H54 (cell line): ENCODE measurements around the gene DVL1.
"Not testable (repeated sequence)": the region's sequence is repeated elsewhere in the genome, so short reads cannot be mapped to it uniquely, and the experiment has no call there.

Experiments
- DNase-seq: peaks from one replicate; pipeline ENCODE4 v3.0.0; 2011; ENCODE audit warnings: low spot score, mixed read lengths; ENCODE audit not compliant: insufficient read length
- FAIRE-seq: peaks from 3 replicates; lab custom pipeline; 2011; peaks lifted over from hg19 to GRCh38; lab: Jason Lieb, UNC
- POLR2A ChIP-seq: IDR thresholded peaks from 2 replicates; pipeline ENCODE4 v1.6.1; 2011; ENCODE audit warnings: low read depth, mild to moderate bottlenecking, low read length

Gene DVL1

DNA sequence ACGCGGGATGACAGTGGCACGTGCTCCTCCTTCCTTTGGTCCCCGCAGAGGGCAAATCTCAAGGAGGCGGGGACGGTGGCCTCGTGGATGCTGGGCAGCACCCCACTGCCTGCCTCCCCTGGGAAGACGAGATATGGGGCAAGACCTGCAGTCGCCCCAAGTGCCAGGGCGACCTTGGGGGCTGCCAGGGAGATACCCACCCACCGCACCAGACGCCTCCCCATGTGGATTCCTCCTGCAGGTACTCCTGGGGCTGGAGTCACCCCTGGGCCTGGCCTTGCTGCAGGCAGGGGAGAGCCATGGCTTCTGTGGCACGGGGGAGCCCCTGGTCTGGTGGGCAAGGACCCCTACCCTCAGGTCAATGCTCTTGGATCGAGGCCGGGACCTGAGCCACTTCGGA is 31.6 kb upstream of the DVL1 start:
- TF ChIP-seq POLR2A = no peak
- DNase-seq = no peak
- FAIRE-seq = no peak

DNA sequence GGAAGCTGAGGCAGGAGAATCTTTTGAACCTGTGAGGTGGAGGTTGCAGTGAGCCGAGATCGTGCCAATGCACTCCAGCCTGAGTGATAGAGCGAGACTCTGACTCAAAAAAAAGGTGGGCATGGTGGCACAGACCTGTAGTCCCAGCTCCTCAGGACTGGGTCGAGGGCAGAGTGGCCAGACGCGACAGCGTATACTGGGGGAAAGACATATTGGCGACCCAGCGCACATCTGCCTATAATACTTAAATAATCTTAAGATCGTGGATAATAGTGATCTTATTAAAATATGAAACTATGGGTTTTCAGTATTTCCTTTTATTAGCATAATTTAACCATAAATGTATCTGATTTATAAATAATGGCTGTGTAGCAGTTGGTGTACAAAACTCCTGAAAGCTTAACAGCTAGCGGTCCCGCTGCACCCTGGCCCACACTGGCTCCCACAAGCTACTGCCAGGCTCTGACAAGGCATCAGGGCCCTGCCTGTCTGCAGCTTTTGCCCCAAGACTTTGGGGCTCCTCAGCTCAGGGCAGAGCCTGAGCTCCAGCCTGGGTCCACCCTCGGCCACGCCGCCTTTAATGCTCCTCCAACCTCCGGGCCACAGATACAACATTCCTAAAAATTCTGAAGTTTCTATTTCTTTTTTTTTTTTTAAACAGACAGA is 28.5 kb upstream of the DVL1 start:
- FAIRE-seq (no peak), DNase-seq (no peak)
- TF ChIP-seq POLR2A = no peak

DNA sequence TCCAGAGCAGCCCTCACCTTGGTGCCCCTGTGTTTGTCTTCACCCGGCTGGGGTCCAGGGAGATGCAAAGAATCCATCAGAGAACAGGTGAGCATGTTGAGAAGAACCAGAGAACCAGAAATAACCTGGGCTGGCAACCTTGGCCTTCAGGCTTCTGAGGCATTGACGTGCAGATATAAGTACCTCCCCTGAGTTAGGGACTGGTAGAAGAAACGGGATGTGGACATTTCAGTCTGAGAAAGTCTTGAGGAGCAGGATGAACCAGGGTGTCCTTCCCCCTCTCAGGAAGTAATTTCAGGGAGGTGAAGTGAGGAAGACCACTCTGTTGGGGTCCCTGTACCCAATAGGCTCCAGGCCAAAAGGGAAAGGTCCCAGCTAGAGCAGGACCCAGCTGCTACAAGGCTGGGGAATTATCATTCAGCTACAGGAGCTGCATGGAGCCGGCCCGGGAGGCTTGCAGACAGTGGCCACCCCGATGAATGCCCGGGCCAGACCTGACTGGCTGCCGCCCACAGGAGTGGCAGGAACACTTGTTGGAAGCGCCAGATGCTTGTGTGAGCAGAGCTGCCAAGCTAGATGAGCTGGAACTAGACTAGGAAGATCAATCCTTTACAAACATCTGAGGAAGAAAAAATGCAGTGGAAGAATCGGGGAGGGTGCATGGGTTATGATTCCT is 27.5 kb upstream of the DVL1 start:
- no peak for FAIRE-seq
- no peak for TF ChIP-seq POLR2A

DNA sequence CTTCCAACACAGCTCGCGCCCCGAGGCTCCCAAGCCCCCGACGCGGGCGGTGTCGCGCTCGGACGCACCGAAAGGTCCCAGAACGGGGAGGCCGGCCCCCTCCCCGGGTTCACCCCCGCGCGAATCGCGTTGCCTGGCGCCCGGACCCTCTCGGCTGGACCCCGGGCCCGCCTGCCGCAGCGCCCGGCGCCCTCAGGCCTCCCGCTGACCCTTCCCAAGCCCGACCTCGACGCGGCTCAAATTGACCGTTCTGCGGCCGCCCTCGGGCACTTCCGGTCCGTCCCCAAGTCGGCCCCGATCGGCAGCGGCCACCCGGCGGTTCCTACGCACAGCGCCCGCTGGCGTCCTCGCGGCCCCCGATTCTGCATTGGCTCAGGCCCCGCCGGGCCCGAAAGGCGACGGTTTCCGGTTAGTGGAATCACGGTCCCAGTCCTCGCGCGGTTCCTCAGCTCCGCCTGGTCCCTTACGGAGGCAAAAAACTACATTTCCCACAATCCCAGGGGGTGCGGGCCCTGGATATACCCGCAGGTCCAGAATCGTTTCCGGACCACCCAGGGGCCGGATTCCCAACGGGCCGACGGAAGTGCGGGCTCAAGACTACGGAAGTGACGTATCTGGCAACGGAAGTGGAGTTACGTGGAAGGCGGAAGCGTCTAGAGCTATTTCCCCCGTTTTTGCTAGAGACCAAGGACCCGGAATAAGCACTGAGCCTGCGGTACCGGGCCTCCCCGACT is 25.9 kb upstream of the DVL1 start, which contains the start of gene AURKAIP1:
Gene AURKAIP1 (minus strand): TSS at position 279 of the 734 bp plus-strand sequence. CDS start 451 bp downstream, outside the sequence.
- FAIRE-seq (peak; percentile 70), DNase-seq (peak; percentile 91)
- TF ChIP-seq POLR2A = peak; percentile 30; the same call in 1 of the 2 replicates

More for the DNA sequence above, 27.5 kb upstream of the DVL1 start:
- no peak for DNase-seq

DNA sequence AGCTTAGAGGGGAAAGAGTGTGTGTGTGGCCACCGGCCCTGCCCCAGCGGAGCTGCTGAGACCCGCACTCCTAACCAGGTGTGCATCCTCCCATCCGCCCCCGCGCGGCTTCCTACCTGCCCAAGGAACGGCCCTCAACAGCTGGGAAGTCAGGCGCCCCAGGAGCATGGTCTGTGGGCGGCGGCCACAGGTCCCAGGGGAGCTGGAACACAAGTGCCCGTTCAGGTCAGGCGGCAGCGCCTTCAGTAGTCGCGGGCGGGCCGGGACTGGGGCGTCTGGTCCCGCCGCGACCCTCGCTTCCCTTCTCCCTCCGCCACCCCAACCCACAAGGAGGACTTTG is 25.3 kb upstream of the DVL1 start:
- DNase-seq (no peak), FAIRE-seq (no peak)
- no peak for TF ChIP-seq POLR2A

DNA sequence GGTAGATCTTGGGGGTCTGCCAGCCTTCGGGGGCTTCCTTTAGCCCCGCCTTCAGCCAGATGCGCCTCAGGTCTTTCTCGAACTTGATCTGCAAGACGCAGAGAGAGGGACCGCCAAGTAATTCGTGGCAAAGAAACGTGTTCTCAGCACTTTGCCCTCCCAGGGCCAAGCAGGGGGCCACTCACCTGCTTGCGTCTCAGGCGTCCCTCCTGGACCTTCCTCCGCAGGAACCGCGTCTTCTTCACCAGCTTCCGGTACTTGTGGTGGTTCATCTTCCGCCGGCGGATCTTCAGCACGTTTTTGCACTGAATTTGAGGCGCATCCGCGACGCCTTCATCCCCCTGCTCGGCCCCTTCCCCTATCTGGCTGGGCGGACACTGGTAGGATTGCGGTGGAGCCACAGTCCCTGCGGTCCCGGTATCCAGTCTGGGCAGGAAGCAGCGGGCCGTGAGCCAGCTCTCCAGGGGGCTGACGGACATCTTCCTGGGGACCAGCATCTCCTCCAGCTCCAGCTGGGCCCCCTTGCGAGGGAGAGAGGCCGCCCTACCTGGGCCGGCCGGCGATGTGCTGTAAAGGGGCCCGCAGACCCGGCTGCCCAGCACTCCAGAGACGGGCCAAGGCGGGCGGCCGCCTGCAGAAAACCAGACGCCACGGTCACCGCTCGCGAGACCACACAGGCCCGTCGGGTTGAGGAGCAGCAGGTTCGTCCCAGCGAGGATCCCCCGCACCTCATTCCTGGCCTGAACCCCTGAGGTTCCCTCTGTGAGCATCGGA is 24.8 kb upstream of the DVL1 start:
- TF ChIP-seq POLR2A = no peak
- FAIRE-seq (no peak), DNase-seq (no peak)

DNA sequence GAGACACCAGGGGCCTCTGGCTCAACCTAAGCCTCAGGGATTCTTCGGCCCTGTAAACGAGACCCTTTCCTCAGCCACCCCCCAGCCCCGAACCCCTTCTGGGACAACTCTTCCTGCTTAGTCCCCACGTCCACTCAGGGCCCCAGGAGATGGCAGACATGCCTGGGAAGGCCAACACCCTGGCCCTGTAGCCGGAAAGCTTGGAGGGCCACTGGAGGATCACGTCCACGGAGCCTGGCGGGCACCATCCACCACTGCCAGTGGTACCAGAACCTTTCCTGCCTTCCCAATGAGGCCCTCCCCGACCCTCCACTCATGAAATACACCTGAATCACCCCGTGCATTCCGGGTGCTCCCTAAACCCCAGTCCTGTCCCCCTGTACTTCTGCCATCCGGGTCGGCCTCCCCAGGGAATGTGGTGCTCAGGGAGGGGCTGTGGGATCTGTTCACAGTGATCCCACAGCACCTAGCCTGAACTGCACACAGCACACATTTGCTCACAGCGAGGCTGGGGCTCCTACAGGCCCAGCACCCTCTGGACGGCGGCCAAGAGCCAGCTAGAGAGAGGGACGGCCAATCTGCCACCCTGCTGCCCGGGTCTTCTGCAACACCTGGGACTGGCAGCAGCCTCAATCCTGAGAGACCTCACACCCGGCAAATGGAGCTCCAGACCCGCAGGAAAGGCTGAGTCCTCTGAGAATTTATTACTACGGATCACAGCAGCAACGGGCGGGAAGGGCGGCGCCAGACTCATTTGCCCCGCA is 24.0 kb upstream of the DVL1 start:
- DNase-seq = no peak
- FAIRE-seq = no peak
- TF ChIP-seq POLR2A = no peak

DNA sequence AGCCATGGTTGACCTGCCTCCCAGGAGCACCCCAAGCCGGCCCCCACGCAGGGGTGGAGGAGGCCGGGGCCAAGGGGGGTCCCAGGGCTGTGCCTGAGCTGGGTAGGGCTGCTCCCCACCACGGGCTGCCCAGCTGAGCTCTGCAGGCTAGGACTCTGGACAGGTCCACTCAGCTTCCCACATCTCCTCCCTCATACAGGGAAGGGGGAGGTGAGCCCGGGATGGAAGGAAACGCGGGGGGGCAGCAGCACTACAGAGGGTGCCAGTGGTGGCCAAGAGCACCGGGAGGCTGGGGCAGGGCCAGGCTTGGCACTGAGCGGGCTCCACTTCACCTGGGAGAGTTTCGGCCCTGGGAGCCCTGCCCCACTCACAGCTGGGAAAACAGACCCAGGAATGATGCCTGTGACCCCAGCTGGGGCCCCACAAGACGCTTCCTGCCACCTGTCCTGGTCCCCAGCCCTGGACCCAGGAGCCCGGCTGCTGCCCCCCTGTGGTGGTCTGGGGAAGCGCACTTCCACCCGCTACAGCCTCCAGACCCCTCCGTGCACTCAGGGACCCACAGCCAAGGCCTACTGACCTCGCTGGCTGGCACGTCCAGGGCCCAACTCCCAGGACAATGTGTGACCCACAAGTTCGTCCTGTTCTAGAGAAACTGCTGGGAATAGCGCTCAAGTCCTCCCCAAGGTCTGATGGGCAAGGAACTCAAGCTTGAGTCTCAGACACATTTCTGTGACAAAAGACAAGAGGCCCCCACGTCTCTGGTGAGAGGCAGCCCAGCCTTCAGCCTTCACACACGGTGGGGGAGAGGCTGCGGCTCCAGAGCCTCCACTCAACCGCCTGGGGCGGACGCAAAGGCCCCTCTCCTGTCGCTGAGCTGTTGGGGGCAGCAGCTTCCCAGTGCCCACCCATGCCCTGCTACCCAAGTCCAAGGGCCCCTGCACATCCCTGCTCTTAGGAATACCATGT is 22.8 kb upstream of the DVL1 start:
- DNase-seq (no peak), FAIRE-seq (no peak)
- no peak for TF ChIP-seq POLR2A

DNA sequence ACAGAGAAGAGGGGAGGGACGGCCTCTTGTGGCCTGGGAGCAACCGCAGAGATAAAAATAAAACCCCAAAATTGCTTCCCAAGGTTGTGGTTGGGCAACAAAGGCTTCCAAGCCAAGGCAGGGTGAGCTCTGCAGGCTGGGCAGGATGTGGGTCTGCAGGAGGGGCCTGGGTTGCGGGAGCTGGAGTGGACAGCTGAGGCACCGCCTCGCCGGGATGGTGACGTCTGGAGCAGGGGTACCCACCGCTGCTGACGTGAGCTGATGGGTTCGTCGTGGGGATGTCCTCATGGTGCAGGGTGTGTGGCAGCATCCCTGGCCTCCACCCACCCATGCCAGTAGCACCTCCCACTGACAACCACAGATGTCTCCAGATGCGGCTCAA is 22.1 kb upstream of the DVL1 start:
- no peak for TF ChIP-seq POLR2A
- DNase-seq (no peak), FAIRE-seq (no peak)

DNA sequence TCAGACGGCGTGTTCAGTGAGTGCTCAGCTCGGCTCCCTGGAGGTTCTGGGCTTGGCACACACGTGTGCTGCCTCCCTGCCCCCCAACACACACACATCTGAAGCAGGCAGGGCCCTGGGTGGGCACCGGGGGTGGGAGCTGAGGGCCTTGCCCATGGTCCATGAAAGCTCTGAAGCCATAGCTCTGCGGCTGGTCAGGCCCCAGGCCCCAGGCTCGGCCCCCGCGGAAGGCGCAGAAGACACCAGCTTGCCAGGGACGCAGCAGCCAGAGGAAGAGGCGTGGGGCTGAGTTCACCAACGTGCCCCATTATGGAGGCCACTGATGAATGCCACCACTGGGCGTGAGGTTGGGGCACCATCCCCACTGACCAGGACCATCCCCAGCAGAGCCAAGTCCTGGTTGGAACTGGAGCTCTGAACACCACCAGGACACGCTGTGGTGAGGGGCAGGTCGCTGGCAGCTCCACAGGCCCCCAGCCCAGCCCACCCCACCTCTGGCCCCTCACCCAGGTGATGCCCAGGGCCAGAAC is 21.6 kb upstream of the DVL1 start:
- DNase-seq (no peak), FAIRE-seq (no peak)
- no peak for TF ChIP-seq POLR2A

DNA sequence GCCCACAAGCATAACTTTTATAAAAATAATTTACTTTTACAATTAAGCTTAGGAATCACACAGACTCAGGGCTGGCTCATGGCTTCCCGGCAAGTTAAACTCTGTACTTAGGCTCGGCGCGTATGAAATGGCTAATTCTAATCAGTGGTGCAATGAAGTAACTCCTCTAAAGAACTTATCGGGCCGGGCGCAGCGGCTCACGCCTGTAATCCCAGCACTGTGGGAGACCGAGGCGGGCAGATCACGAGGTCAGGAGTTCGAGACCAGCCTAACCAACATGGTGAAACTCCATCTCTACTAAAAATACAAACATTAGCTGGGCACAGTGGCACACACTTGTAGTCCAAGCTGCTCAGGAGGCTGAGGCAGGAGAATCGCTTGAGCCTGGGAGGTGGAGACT is 20.9 kb upstream of the DVL1 start:
- not testable (repeated sequence) for FAIRE-seq

DNA sequence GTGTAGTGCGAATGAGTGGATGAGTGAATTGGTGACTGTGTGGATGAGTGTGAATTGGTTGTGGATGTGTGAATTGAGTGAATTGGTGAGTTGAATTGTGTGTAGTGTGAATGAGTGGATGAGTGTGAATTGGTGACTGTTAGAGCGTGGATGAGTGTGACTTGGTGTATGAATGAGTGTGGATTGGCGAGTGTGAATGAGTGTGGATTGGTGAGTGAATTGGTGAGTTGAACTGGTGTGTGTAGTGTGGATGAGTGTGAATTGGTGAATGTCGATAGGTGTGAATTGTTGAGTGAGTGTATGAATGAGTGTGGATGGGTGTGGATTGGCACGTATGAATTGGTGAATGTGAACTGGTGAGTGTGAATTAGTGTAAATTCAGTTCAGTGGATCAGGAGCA is 18.1 kb upstream of the DVL1 start:
- FAIRE-seq (no peak), DNase-seq (no peak)
- no peak for TF ChIP-seq POLR2A

More for the DNA sequence above, 20.9 kb upstream of the DVL1 start:
- not testable (repeated sequence) for DNase-seq

DNA sequence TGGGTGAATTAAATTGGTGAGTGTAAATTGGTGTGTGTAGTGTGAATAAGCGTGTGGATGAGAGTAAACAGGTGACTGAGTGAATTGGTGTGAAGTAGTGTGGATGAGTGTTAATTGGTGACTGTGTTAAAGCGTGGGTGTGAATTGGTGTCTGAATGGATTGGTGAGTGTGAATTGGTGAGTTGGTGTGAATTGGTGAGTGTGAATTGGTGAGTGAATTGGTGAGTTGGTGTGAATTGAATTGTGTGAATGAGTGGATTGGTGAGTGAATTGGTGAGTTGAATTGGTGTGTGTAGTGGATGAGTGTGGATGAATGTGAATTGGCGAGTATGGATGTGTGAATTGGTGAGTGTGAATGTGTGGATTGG is 17.5 kb upstream of the DVL1 start:
- DNase-seq = no peak
- TF ChIP-seq POLR2A = no peak
- no peak for FAIRE-seq
